ENCODE results near the gene CPEB3.

Gene CPEB3

GRCh38 chr10:92014620-92015019 lies 276.3 kb downstream of the CPEB3 start:
- no peak for DNase-seq

GRCh38 chr10:92011560-92012214 lies 279.2 kb downstream of the CPEB3 start:
- DNase-seq: no peak

GRCh38 chr10:92010047-92010735 lies 280.7 kb downstream of the CPEB3 start:
- DNase-seq: no peak

GRCh38 chr10:92009445-92009844 lies 281.4 kb downstream of the CPEB3 start:
- no peak for DNase-seq

- DNase-seq: no peak
Observed at GRCh38 chr10:92005978-92006377, 284.9 kb downstream of the CPEB3 start.

- DNase-seq: no peak
Observed at GRCh38 chr10:92003258-92003657, 287.6 kb downstream of the CPEB3 start.

GRCh38 chr10:92001995-92002394 lies 288.9 kb downstream of the CPEB3 start:
- no peak for DNase-seq

- DNase-seq: no peak
Observed at GRCh38 chr10:92001581-92001980, 289.3 kb downstream of the CPEB3 start.

All from activated CD8-positive, alpha-beta memory T cell treated with anti-CD3 and anti-CD28 coated beads, Interleukin-2, amount 50 U/mL, for 48 hours (primary cell).